SKM-1 treated with dmso at 0.1 percent for 144 hours (cell line): ENCODE measurements around the gene FEM1A.
"Not testable (repeated sequence)": the region's sequence is repeated elsewhere in the genome, so short reads cannot be mapped to it uniquely, and the experiment has no call there.

Experiments
- DNase-seq: peaks from one replicate; lab custom pipeline; 2025; ENCODE audit not compliant: unreplicated experiment; lab: John Stamatoyannopoulos, UW

The FEM1A gene

DNA sequence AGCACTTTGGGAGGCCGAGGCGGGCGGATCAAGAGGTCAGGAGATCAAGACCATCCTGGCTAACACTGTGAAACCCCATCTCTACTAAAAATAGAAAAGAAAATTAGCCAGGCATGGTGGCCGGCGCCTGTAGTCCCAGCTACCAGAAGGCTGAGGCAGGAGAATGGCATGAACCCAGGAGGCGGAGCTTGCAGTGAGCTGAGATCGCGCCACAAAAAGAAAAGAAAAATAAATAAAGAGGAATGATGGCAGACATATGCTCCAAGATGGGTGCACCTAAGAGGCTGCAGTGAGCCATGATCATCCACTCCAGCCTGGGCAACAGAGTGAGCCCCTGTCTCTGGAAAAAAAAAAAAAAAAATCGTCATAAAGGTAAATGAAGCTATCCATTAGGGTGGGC lies 54.4 kb downstream of the FEM1A start:
- DNase-seq: not testable (repeated sequence)

DNA sequence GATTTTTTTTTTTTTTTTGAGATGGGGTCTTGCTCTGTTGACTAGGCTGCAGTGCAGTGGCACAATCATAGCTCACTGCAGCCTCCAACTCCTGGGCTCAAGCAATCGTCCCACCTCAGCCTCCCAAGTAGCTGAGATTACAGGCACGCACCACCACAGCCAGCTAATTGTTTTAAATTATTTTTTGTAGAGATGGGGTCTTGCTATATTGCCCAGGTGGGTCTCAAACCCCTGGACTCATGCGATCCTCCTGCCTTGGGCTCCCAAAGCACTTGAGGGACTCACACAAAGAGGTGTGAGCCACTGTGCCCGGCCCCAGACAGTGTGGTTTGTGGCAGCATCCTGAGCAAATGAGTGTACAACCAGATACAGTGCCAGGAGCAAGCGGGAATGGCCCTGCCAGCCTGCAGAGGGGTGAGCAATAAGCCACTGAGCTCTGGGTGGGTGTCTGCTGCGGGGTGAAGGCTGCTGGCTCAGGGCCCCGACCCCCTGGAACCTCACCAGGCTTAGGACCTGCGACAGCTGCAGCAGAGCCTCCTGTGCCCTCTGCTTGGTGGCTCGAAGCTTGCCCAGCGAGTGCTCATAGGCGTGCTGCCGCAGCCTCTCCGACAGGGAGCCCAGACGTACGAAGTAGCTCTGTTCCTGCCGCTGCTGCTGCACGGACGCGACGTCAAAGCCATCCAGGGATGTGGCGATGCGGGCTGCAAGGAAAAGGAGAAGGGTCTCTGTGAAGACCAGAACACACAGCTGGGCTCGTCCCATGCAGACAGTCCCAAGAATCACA lies 55.8 kb downstream of the FEM1A start:
- DNase-seq: no peak

DNA sequence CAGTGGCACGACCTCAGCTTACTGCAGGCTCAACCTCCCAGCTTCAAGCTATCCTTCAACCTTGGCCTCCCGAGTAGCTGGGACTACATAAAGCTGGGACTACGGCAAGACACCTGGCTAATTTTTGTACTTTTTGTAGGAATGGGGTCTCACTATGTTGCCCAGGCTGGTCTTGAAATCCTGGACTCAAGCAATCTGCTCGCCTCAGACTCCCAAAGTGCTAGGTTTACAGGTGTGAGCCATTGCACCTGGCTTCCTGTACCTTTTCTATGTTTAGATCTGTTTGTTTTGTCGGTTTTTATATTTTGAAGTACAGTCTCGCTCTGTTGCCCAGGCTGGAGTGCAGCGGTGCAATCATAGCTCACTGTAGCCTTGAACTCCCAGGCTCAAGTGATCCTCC lies 57.5 kb downstream of the FEM1A start:
- DNase-seq: no peak
